Left kidney (tissue), 2 donors: ENCODE data around the gene NPVF. TPM values are rescaled to one million over a fixed set of nuclear protein-coding genes. Genes with fewer than 3 reads are reported as not detected.
A peak's percentile ranks its signal among the peaks of the same experiment; 100 is the strongest.

Experiments used
- DNase-seq: peaks from one replicate; pipeline ENCODE4 v3.0.0-alpha.2; 2013
- polyA plus RNA-seq: library from polyadenylated mRNA; unstranded; fragments of 120-200 nt; gene quantifications from one replicate; pipeline ENCODE4 v1.2.1, GENCODE V29; 2013; ENCODE audit not compliant: insufficient read length

The NPVF gene
- polyA plus RNA-seq, 1 donor = not detected

- no peak for DNase-seq
These were observed 6.0 kb upstream of the NPVF start for GRCh38 chr7:25234336-25234735.

- no peak for DNase-seq
These were observed 5.1 kb downstream of the NPVF start for GRCh38 chr7:25223206-25223605.

- DNase-seq = no peak
These were observed 5.6 kb downstream of the NPVF start for GRCh38 chr7:25222666-25223065.

GRCh38 chr7:25221009-25221408 lies 7.3 kb downstream of the NPVF start:
- DNase-seq = no peak

- DNase-seq = no peak
These were observed 10.1 kb downstream of the NPVF start for GRCh38 chr7:25218191-25218590.

- DNase-seq = peak; percentile 68
These were observed 11.4 kb downstream of the NPVF start for GRCh38 chr7:25216837-25217236.

- DNase-seq = no peak
These were observed 12.5 kb downstream of the NPVF start for GRCh38 chr7:25215694-25216335.

GRCh38 chr7:25208525-25209221 lies 19.6 kb downstream of the NPVF start:
- no peak for DNase-seq

GRCh38 chr7:25207887-25208286 lies 20.4 kb downstream of the NPVF start:
- no peak for DNase-seq

GRCh38 chr7:25206765-25207164 lies 21.5 kb downstream of the NPVF start:
- no peak for DNase-seq

GRCh38 chr7:25196132-25196896 lies 32.0 kb downstream of the NPVF start:
- DNase-seq = no peak

GRCh38 chr7:25194036-25194435 lies 34.2 kb downstream of the NPVF start:
- no peak for DNase-seq

GRCh38 chr7:25192043-25192442 lies 36.2 kb downstream of the NPVF start:
- no peak for DNase-seq

- DNase-seq = no peak
These were observed 39.1 kb downstream of the NPVF start for GRCh38 chr7:25189197-25189596.

- DNase-seq = no peak
These were observed 40.4 kb downstream of the NPVF start for GRCh38 chr7:25187932-25188331.

- DNase-seq = no peak
These were observed 41.9 kb downstream of the NPVF start for GRCh38 chr7:25186436-25186835.

GRCh38 chr7:25181532-25181931 lies 46.8 kb downstream of the NPVF start:
- DNase-seq = no peak

GRCh38 chr7:25180946-25181345 lies 47.3 kb downstream of the NPVF start:
- DNase-seq = no peak

- DNase-seq = no peak
These were observed 47.7 kb downstream of the NPVF start for GRCh38 chr7:25180592-25180923.

GRCh38 chr7:25179771-25180591 lies 48.3 kb downstream of the NPVF start:
- DNase-seq = peak; percentile 86

GRCh38 chr7:25179325-25179724 lies 49.0 kb downstream of the NPVF start:
- DNase-seq = no peak
